ENCODE data around the gene DENND1A.
"Not testable (repeated sequence)": the region's sequence is repeated elsewhere in the genome, so short reads cannot be mapped to it uniquely, and the experiment has no call there.

DNA sequence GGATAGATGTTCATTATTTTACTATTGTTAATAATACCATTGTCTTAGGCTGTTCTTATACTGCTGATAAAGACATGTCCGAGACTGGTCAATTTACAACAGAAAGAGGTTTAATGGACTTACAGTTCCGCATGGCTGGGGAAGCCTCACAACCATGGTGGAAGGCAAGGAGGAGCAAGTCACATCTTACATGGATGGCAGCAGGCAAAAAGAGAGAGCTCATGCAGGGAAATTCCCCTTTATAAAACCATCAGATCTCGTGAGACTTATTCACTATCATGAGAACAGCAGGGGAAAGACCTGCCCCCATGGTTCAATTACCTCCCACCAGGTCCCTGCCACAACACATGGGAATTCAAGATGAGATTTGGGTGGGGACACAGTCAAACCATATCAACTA, 6.6 kb upstream of the DENND1A start:
- not testable (repeated sequence) for TF ChIP-seq POLR2A (IDR thresholded peaks at IDR 0.05; ENCODE audit: low read length); GATA1 (IDR thresholded peaks at IDR 0.05; ENCODE audit: low read depth, low read length)
